ENCODE data around the gene HNRNPC. TPM values are rescaled to one million over a fixed set of nuclear protein-coding genes. Genes with fewer than 3 reads are reported as not detected.
"Not testable (repeated sequence)": the region's sequence is repeated elsewhere in the genome, so short reads cannot be mapped to it uniquely, and the experiment has no call there.

The HNRNPC gene
- total RNA-seq, 4 donors from 2014 or later: 380 to 454 (median 419) TPM

GRCh38 chr14:21227150-21227549, 42.1 kb downstream of the HNRNPC start:
- H3K27ac ChIP-seq: no peak overlapping the region
- 91% methylated on average over 5 of the region's 5 CpGs for WGBS, 2 donors
- no peaks in the 10 kb centered on the region for H3K4me1 ChIP-seq
- H3K36me3 ChIP-seq: peaks cover 60 to 62% of the 10 kb centered on the region in 2 donors
- DNase-seq: no peak
- no peak for TF ChIP-seq POLR2A (IDR thresholded peaks at IDR 0.05)
- TF ChIP-seq, protein P1, sequence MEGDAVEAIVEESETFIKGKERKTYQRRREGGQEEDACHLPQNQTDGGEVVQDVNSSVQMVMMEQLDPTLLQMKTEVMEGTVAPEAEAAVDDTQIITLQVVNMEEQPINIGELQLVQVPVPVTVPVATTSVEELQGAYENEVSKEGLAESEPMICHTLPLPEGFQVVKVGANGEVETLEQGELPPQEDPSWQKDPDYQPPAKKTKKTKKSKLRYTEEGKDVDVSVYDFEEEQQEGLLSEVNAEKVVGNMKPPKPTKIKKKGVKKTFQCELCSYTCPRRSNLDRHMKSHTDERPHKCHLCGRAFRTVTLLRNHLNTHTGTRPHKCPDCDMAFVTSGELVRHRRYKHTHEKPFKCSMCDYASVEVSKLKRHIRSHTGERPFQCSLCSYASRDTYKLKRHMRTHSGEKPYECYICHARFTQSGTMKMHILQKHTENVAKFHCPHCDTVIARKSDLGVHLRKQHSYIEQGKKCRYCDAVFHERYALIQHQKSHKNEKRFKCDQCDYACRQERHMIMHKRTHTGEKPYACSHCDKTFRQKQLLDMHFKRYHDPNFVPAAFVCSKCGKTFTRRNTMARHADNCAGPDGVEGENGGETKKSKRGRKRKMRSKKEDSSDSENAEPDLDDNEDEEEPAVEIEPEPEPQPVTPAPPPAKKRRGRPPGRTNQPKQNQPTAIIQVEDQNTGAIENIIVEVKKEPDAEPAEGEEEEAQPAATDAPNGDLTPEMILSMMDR (IDR thresholded peaks at IDR 0.05): no peak
- H3K27me3 ChIP-seq: no peaks in the 10 kb centered on the region
- intact Hi-C loops (cut with DNase I): no loop called here
- no peaks in the 10 kb centered on the region for H3K9me3 ChIP-seq
- H3K4me3 ChIP-seq (replicated peaks in 1 of 3): no peak overlapping the region

GRCh38 chr14:21226467-21226866, 42.8 kb downstream of the HNRNPC start:
- Histone ChIP-seq H3K27me3 (no peaks in the 10 kb centered on the region), H3K4me1 (no peaks in the 10 kb centered on the region), H3K4me3 (replicated peaks in 1 of 3) (no peak overlapping the region), H3K27ac (no peak overlapping the region), H3K36me3 (peaks cover 60 to 63% of the 10 kb centered on the region in 2 donors), H3K9me3 (no peaks in the 10 kb centered on the region)
- intact Hi-C loops (cut with DNase I): no loop called here
- 90 to 91% methylated on average over 8 of the region's 8 CpGs for WGBS, 2 donors
- no peak for DNase-seq
- TF ChIP-seq, protein P1 (IDR thresholded peaks at IDR 0.05): no peak
- no peak for TF ChIP-seq POLR2A (IDR thresholded peaks at IDR 0.05)

DNA sequence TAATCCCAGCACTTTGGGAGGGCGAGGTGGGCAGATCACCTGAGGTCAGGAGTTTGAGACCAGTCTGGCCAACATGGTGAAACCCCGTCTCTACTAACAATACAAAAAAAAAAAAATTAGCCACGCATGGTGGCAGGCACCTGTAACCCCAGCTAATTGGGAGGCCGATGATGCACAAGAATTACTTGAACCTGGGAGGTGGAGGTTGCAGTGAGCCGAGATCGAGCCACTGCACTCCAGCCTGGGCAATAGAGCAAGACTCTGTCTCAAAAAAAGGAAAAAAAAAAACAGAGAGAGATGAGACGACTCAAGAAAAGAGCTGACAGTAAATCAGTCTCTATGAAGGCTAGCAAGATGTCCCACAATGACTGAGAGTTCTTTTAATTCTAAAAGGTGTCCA, 44.1 kb downstream of the HNRNPC start:
- H3K4me3 ChIP-seq (replicated peaks in 1 of 3); H3K9me3 ChIP-seq; DNase-seq; intact Hi-C loops (cut with DNase I); H3K27ac ChIP-seq; H3K4me1 ChIP-seq; H3K27me3 ChIP-seq: not testable (repeated sequence)
- 93 to 95% methylated on average over 7 of the region's 7 CpGs for WGBS, 2 donors
- H3K36me3 ChIP-seq: peaks cover 50 to 55% of the 10 kb centered on the region in 2 donors

DNA sequence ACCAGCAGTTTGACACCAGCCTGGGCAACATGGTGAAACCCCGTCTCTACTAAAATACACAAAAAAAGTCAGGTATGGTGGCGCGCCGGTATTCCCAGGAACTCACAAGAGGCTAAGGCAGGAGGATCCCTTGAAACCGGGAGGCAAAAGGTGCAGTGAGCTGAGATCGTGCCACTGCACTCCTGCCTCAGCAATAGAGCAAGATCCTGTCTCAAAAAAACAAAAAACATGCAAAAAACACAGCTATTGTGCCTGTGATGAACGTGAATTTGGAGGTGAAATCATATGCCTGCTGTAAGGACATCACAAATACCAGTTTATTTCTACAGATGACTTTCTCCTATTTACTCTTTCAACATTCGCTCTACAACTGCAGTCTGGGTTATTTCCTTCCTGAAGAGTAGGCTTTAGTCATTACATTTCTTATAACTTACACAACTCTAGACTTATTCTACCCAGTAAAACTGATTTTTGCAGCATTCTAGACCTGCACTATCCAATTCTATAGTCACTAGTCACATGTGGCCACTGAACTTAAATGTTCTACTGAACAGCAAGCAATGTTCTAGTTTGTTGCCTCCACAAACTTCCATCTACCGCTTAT, 48.3 kb downstream of the HNRNPC start:
- Histone ChIP-seq H3K9me3 (no peaks in the 10 kb centered on the region), H3K36me3 (peaks cover 22 to 30% of the 10 kb centered on the region in 2 donors), H3K4me3 (replicated peaks in 1 of 3) (no peak overlapping the region), H3K4me1 (no peaks in the 10 kb centered on the region), H3K27me3 (no peaks in the 10 kb centered on the region), H3K27ac (no peak overlapping the region)
- no peak for DNase-seq
- TF ChIP-seq, protein P1 (IDR thresholded peaks at IDR 0.05): no peak
- TF ChIP-seq POLR2A (IDR thresholded peaks at IDR 0.05): no peak
- intact Hi-C loops (cut with DNase I): no loop called here
- WGBS, 2 donors: 92% methylated on average over 9 of the region's 9 CpGs

DNA sequence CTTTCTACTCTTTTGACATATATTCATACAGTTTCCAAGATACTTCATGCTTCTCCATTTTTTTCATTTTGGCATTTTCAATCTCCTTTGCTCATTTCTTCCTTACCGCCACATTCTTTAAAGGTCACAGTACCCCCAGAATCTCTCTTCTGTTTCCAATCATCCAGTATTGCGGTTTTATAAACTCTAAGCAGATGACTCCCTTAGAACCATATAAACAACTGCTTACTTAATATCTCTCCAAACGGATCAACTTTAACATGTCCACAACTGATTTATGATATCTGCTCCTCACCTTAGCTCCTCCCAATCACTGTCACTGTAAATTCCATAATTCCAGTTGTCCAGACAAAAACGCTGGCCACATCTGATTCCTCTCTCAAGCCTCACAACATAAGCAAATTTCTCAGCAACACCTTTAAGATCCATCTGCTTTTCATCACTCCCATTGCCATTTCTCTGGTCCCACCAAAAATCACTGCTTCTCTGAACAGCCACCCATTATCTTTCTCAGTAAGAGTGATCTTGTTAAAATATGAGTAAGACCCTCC, 49.6 kb downstream of the HNRNPC start:
- DNase-seq: no peak
- H3K27me3 ChIP-seq: no peaks in the 10 kb centered on the region
- WGBS, 2 donors: 83 to 87% methylated on average over 4 of the region's 4 CpGs
- no peak overlapping the region for H3K27ac ChIP-seq
- peaks cover 3 to 5% of the 10 kb centered on the region in 2 donors for H3K4me1 ChIP-seq
- peaks cover 15 to 27% of the 10 kb centered on the region in 2 donors for H3K36me3 ChIP-seq
- TF ChIP-seq POLR2A (IDR thresholded peaks at IDR 0.05): no peak
- TF ChIP-seq, protein P1 (IDR thresholded peaks at IDR 0.05): no peak
- intact Hi-C loops (cut with DNase I): no loop called here
- H3K4me3 ChIP-seq (replicated peaks in 1 of 3): no peak overlapping the region
- no peaks in the 10 kb centered on the region for H3K9me3 ChIP-seq

Data from thyroid gland (tissue), 4 donors.